ENCODE data around the gene R3HCC1L. TPM values are rescaled to one million over a fixed set of nuclear protein-coding genes. Genes with fewer than 3 reads are reported as not detected.

Gene R3HCC1L
- polyA plus RNA-seq, 1 donor from 2014 or later = 12.8 TPM

GRCh38 chr10:98287321-98287720 lies 152.9 kb downstream of the R3HCC1L start:
- Histone ChIP-seq H3K27ac (ENCODE audit: low read length) (no peak overlapping the region), H3K4me2 (ENCODE audit: low read length) (no peak overlapping the region), H3K27me3 (ENCODE audit: insufficient read depth, low read depth, low read length) (no peaks in the 10 kb centered on the region), H3F3A (ENCODE audit: insufficient read depth, low read length, poor library complexity, severe bottlenecking) (no peaks in the 10 kb centered on the region), H3K9ac (ENCODE audit: low read length) (no peak overlapping the region), H3K9me2 (ENCODE audit: insufficient read depth, low read length) (no peaks in the 10 kb centered on the region), H4K20me1 (ENCODE audit: insufficient read depth) (no peaks in the 10 kb centered on the region), H3K9me3 (ENCODE audit: low read length) (no peaks in the 10 kb centered on the region), H3K4me3 (ENCODE audit: low read length) (no peak overlapping the region), H3K79me2 (replicated peaks; ENCODE audit: insufficient read depth, low read length) (no peaks in the 10 kb centered on the region), H3K36me3 (ENCODE audit: insufficient read depth, low read length) (no peaks in the 10 kb centered on the region), H2AFZ (ENCODE audit: low read depth, low read length) (no peak overlapping the region)
- TF ChIP-seq POLR2AphosphoS5 (IDR thresholded peaks at IDR 0.05) (no peak), RAD21 (conservative IDR thresholded peaks at IDR 0.05) (no peak), MXI1 (conservative IDR thresholded peaks at IDR 0.05; ENCODE audit: poor library complexity, severe bottlenecking) (no peak), SMC3 (conservative IDR thresholded peaks at IDR 0.05; ENCODE audit: poor library complexity) (no peak), EZH2 (IDR thresholded peaks at IDR 0.05; ENCODE audit: borderline replicate concordance, insufficient read depth, low read length, poor library complexity, severe bottlenecking) (no peak), CTCF (IDR thresholded peaks at IDR 0.05; ENCODE audit: poor library complexity, severe bottlenecking) (no peak), REST (IDR thresholded peaks at IDR 0.05; ENCODE audit: borderline replicate concordance) (no peak), EP300 (conservative IDR thresholded peaks at IDR 0.05; ENCODE audit: poor library complexity, severe bottlenecking) (no peak), TAF1 (IDR thresholded peaks at IDR 0.05; ENCODE audit: low read depth) (no peak)

GRCh38 chr10:98289802-98290209 lies 155.3 kb downstream of the R3HCC1L start:
- no peak overlapping the region for H2AFZ ChIP-seq (ENCODE audit: low read depth, low read length)
- no peaks in the 10 kb centered on the region for H3K79me2 ChIP-seq (replicated peaks; ENCODE audit: insufficient read depth, low read length)
- H3K27ac ChIP-seq (ENCODE audit: low read length) = no peak overlapping the region
- TF ChIP-seq TAF1 (IDR thresholded peaks at IDR 0.05; ENCODE audit: low read depth) = no peak
- no peak for TF ChIP-seq EZH2 (IDR thresholded peaks at IDR 0.05; ENCODE audit: borderline replicate concordance, insufficient read depth, low read length, poor library complexity, severe bottlenecking)
- TF ChIP-seq SMC3 (conservative IDR thresholded peaks at IDR 0.05; ENCODE audit: poor library complexity) = no peak
- no peak for TF ChIP-seq MXI1 (conservative IDR thresholded peaks at IDR 0.05; ENCODE audit: poor library complexity, severe bottlenecking)
- no peak for TF ChIP-seq EP300 (conservative IDR thresholded peaks at IDR 0.05; ENCODE audit: poor library complexity, severe bottlenecking)
- no peak for TF ChIP-seq CTCF (IDR thresholded peaks at IDR 0.05; ENCODE audit: poor library complexity, severe bottlenecking)
- TF ChIP-seq REST (IDR thresholded peaks at IDR 0.05; ENCODE audit: borderline replicate concordance) = no peak
- TF ChIP-seq RAD21 (conservative IDR thresholded peaks at IDR 0.05) = no peak
- TF ChIP-seq POLR2AphosphoS5 (IDR thresholded peaks at IDR 0.05) = no peak
- no peaks in the 10 kb centered on the region for H3F3A ChIP-seq (ENCODE audit: insufficient read depth, low read length, poor library complexity, severe bottlenecking)
- no peak overlapping the region for H3K4me3 ChIP-seq (ENCODE audit: low read length)
- H3K9ac ChIP-seq (ENCODE audit: low read length) = no peak overlapping the region
- H3K9me2 ChIP-seq (ENCODE audit: insufficient read depth, low read length) = no peaks in the 10 kb centered on the region
- H3K4me2 ChIP-seq (ENCODE audit: low read length) = no peak overlapping the region
- H3K27me3 ChIP-seq (ENCODE audit: insufficient read depth, low read depth, low read length) = no peaks in the 10 kb centered on the region
- H3K36me3 ChIP-seq (ENCODE audit: insufficient read depth, low read length) = no peaks in the 10 kb centered on the region
- no peaks in the 10 kb centered on the region for H4K20me1 ChIP-seq (ENCODE audit: insufficient read depth)
- H3K9me3 ChIP-seq (ENCODE audit: low read length) = no peaks in the 10 kb centered on the region

All from neural cell (in vitro differentiated cells).